GM06990 (cell line): Measurements from ENCODE around the gene SPDYC.
A peak's percentile ranks its signal among the peaks of the same experiment; 100 is the strongest.

Experiments
- DNase-seq: peaks from one replicate; pipeline ENCODE4 v3.0.0-alpha.2; 2011; ENCODE audit not compliant: insufficient read length; ENCODE audit errors: extremely low read depth
- H3K27me3 ChIP-seq: replicated peaks from 2 replicates; pipeline ENCODE4 v1.6.0; 2011; ENCODE audit warnings: low read length; ENCODE audit not compliant: control insufficient read depth, insufficient read depth
- H3K36me3 ChIP-seq: 2 replicates; pipeline ENCODE4 v1.5.1; 2011; ENCODE audit warnings: low read length; ENCODE audit not compliant: control insufficient read depth, insufficient read depth
- H3K4me3 ChIP-seq: replicated peaks from 2 replicates; pipeline ENCODE4 v1.5.1; 2011; ENCODE audit warnings: low read depth, mild to moderate bottlenecking, control low read depth, low read length
- CTCF ChIP-seq: IDR thresholded peaks from 2 replicates; pipeline ENCODE4 v1.5.1; 2011; ENCODE audit warnings: low read length, control low read depth, mild to moderate bottlenecking, inconsistent platforms; ENCODE audit not compliant: insufficient read depth, poor library complexity, severe bottlenecking

The SPDYC gene

DNA sequence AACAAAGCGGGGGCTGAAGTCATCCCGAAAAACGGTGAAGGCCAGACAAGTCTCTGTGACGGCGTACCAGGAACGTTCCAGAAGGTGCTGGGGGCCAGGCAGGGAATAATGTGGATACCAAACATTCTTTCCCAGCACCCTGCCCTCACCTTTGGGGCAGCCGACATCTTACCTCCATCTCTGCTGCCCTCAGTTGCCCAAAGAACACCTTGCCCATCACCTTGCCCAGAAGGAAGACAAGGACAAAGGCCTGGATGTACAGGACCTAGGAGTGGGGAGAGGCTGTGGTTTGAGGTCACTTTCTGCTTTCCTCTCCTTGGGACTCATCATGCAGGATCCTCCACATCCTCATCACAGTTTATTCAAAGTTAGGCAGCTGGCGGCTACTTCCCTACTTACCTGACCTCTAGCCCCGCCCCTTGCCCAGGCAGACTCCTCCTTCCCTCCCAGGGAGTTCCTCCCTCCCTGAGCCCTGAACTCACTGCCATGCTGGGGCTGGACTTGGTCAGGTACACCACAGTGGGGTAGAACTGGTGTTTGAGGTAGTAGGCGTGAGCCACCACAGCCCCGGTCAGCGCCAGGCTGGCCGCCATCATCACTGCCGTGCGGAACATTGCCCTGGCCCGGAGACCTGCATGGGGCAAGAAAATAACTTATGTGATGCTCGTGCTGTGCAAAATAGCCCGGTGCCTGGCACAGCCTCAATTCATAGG lies 36.9 kb upstream of the SPDYC start:
- DNase-seq: peak; percentile 66

DNA sequence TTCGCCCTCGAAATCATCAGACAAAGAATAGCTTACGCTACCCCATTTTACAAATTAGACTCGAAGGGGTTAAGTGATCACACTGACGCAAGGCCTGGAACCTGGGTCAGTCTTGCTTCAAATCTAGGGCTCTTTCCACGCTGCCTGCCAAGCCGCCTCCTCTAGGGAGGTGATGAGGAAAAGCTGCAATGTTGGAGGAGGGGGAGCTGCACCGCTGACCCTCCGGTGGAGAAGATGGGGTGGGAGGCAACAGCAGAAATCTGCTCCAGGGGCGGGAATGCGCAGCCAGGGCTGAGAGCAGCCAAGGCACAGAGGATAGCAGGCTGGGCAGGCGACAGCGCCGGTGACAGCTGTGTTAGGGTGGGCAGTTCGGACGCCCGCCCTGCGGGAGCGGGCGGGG lies 36.3 kb upstream of the SPDYC start:
- no peaks in the 10 kb centered on the region for H3K27me3 ChIP-seq
- no peak for DNase-seq
- peaks cover 32% of the 10 kb centered on the region for H3K36me3 ChIP-seq
- TF ChIP-seq CTCF: no peak
- H3K4me3 ChIP-seq: peak overlapping the region; percentile 97

More for the DNA sequence above, 36.9 kb upstream of the SPDYC start:
- Histone ChIP-seq H3K36me3 (peaks cover 36% of the 10 kb centered on the region), H3K4me3 (peak overlapping the region; percentile 97), H3K27me3 (no peaks in the 10 kb centered on the region)
- no peak for TF ChIP-seq CTCF

- Histone ChIP-seq H3K4me3 (peak within 1 kb of the TSS; percentile 97), H3K36me3 (peaks cover 27% of the 10 kb centered on the region), H3K27me3 (no peaks in the 10 kb centered on the region)
- DNase-seq: peak; percentile 95
- no peak for TF ChIP-seq CTCF
These were observed 35.6 kb upstream of the SPDYC start, which contains the start of gene SYVN1 for GRCh38 chr11:65134240-65134951. Gene SYVN1, minus strand, starts transcription at chr11:65134519. Its CDS starts 918 bp downstream, at chr11:65133601.

- Histone ChIP-seq H3K27me3 (no peaks in the 10 kb centered on the region), H3K36me3 (peaks cover 20% of the 10 kb centered on the region), H3K4me3 (peak overlapping the region; percentile 97)
- no peak for DNase-seq
- TF ChIP-seq CTCF: no peak
These were observed 34.9 kb upstream of the SPDYC start for GRCh38 chr11:65134952-65135632.

- H3K27me3 ChIP-seq: no peaks in the 10 kb centered on the region
- no peak for TF ChIP-seq CTCF
- peak overlapping the region; percentile 97 for H3K4me3 ChIP-seq
- DNase-seq: no peak
- peaks cover 16% of the 10 kb centered on the region for H3K36me3 ChIP-seq
These were observed 34.3 kb upstream of the SPDYC start for GRCh38 chr11:65135633-65136145.
